Measurements from ENCODE around the gene DEFB119. TPM values are rescaled to one million over a fixed set of nuclear protein-coding genes. Genes with fewer than 3 reads are reported as not detected.

DEFB119 gene
- total RNA-seq, 3 donors from 2014 or later = not detected

DNA sequence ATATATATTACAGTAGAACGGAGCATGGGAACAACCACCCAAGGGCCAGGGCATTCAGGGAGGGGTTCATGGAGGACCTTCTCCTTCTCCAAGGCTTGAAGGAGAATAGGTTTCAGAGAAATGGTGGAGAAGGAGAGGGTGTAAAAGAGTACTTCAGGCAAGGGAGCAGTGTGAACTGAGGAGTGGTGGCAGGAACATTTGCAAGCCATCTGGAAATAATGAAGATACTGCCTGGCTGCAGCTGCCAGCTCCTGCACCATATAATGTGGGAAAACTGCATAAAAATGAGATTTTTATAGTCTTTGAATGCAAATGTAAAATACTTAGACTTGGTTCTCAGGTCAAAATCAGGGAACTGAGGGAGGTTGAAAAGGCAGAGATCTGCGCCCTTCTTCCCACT, 25.3 kb upstream of the DEFB119 start:
- DNase-seq (ENCODE audit: low spot score in 2 of 2) = no peak
- no peaks in the 10 kb centered on the region for H3K36me3 ChIP-seq
- H3K27me3 ChIP-seq = no peaks in the 10 kb centered on the region
- no peaks in the 10 kb centered on the region for H3K9me3 ChIP-seq
- intact Hi-C loops (cut with DNase I; ENCODE audit: low total_unique reads) = no loop called here
- H3K4me1 ChIP-seq = no peaks in the 10 kb centered on the region
- TF ChIP-seq POLR2AphosphoS5 (IDR thresholded peaks at IDR 0.05) (no peak), POLR2A (IDR thresholded peaks at IDR 0.05) (no peak)
- TF ChIP-seq, protein P1, sequence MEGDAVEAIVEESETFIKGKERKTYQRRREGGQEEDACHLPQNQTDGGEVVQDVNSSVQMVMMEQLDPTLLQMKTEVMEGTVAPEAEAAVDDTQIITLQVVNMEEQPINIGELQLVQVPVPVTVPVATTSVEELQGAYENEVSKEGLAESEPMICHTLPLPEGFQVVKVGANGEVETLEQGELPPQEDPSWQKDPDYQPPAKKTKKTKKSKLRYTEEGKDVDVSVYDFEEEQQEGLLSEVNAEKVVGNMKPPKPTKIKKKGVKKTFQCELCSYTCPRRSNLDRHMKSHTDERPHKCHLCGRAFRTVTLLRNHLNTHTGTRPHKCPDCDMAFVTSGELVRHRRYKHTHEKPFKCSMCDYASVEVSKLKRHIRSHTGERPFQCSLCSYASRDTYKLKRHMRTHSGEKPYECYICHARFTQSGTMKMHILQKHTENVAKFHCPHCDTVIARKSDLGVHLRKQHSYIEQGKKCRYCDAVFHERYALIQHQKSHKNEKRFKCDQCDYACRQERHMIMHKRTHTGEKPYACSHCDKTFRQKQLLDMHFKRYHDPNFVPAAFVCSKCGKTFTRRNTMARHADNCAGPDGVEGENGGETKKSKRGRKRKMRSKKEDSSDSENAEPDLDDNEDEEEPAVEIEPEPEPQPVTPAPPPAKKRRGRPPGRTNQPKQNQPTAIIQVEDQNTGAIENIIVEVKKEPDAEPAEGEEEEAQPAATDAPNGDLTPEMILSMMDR (IDR thresholded peaks at IDR 0.05) = no peak
- no peak overlapping the region for H3K4me3 ChIP-seq
- no peak overlapping the region for H3K27ac ChIP-seq

DNA sequence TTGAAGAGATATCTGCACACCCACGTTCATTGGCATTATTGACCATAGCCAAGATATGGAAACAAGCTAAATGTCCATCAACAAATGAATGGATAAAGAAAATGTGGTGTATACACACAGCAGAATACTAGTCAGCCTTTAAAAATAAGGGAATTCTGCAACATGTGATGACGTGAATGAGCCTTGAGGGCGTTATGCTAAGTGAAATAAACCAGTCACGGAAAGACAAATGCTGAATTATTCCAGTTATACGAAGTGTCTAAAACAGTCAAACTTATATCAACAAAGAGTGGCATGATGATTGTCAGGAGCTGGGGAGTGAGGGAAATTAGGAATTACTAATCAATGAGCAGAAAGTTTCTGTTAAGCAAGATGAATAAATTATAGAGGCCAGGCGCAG, 24.0 kb upstream of the DEFB119 start:
- Histone ChIP-seq H3K27ac (no peak overlapping the region), H3K4me3 (no peak overlapping the region), H3K4me1 (no peaks in the 10 kb centered on the region), H3K27me3 (no peaks in the 10 kb centered on the region), H3K9me3 (no peaks in the 10 kb centered on the region), H3K36me3 (no peaks in the 10 kb centered on the region)
- intact Hi-C loops (cut with DNase I; ENCODE audit: low total_unique reads) = no loop called here
- DNase-seq (ENCODE audit: low spot score in 2 of 2) = no peak
- TF ChIP-seq, protein P1 (IDR thresholded peaks at IDR 0.05) = no peak
- TF ChIP-seq POLR2A (IDR thresholded peaks at IDR 0.05) (no peak), POLR2AphosphoS5 (IDR thresholded peaks at IDR 0.05) (no peak)

DNA sequence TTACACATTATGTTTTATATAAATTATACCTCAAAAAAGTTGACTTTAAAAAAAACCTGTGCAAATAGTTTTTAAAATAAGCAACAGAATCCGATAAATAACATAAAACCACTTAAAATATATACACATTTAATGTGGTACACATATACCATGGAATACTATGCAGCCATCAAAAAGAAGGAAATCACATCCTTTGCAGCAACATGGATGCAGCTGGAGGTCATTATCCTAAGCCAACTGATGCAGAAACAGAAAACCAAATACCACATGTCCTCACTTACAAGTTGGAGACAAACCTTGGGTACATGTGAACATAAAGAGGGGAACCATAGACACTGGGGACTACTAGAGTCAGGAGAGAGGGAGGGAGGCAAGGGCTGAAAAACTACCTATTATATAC, 19.6 kb upstream of the DEFB119 start:
- Histone ChIP-seq H3K4me3 (no peak overlapping the region), H3K4me1 (no peaks in the 10 kb centered on the region), H3K9me3 (no peaks in the 10 kb centered on the region), H3K27ac (no peak overlapping the region), H3K36me3 (no peaks in the 10 kb centered on the region), H3K27me3 (no peaks in the 10 kb centered on the region)
- intact Hi-C loops (cut with DNase I; ENCODE audit: low total_unique reads) = no loop called here
- no peak for DNase-seq (ENCODE audit: low spot score in 2 of 2)
- TF ChIP-seq POLR2A (IDR thresholded peaks at IDR 0.05) = no peak
- TF ChIP-seq, protein P1 (IDR thresholded peaks at IDR 0.05) = no peak
- no peak for TF ChIP-seq POLR2AphosphoS5 (IDR thresholded peaks at IDR 0.05)

DNA sequence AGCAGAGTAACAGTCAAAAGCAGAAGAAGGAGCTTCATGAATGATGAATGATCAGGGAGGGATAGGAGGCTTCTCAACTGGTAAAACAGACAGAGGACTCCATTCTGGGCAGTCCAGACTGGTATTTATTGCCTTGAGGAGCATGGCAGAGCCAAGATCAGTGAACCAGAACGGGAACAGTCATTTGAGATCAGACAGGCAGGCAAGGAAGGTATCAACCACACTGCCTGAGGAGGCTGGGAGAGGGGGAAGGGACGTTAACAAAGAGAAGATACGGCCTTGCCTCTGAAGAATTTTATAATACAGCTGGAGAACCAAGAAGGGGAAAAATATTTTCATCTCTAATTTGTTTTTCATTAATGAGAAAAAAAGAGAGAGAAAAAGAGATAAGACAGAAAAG, 15.7 kb upstream of the DEFB119 start, which contains the start of gene DEFB121:
DEFB121 (minus strand) TSS at position 101 of the 400 bp plus-strand sequence; CDS start at position 38, 63 bp downstream.
- Histone ChIP-seq H3K9me3 (no peaks in the 10 kb centered on the region), H3K4me3 (no peak within 1 kb of the TSS), H3K36me3 (no peaks in the 10 kb centered on the region), H3K27me3 (peaks cover 0 to 5% of the 10 kb centered on the region in 2 donors), H3K27ac (no peak within 1 kb of the TSS), H3K4me1 (no peaks in the 10 kb centered on the region)
- TF ChIP-seq POLR2A (IDR thresholded peaks at IDR 0.05) = no peak
- DNase-seq (ENCODE audit: low spot score in 2 of 2) = no peak
- intact Hi-C loops (cut with DNase I; ENCODE audit: low total_unique reads) = no loop called here

DNA sequence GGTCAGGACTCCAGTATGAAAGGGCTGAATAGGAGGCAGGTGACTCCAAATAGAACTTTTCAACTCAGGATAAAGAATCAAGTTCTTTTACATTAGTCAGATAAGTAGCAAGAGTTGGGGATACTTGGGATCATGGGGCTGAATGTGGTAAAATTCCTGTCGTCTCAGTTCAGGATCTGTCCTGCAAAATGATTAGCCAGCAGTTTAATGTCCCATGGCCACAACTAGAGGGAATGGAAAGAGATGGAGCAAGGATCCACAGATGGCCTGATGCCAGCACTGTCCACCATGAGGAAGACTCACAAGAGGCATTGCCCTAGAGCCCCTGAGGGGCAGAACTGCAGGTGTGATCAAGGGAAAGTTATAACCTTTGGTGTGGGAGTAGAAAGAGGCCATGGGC, 13.5 kb upstream of the DEFB119 start:
- Histone ChIP-seq H3K27me3 (peaks cover 0 to 5% of the 10 kb centered on the region in 2 donors), H3K27ac (no peak overlapping the region), H3K4me1 (no peaks in the 10 kb centered on the region), H3K9me3 (no peaks in the 10 kb centered on the region), H3K36me3 (no peaks in the 10 kb centered on the region), H3K4me3 (no peak overlapping the region)
- intact Hi-C loops (cut with DNase I; ENCODE audit: low total_unique reads) = no loop called here
- TF ChIP-seq, protein P1 (IDR thresholded peaks at IDR 0.05) = no peak
- no peak for DNase-seq (ENCODE audit: low spot score in 2 of 2)

DNA sequence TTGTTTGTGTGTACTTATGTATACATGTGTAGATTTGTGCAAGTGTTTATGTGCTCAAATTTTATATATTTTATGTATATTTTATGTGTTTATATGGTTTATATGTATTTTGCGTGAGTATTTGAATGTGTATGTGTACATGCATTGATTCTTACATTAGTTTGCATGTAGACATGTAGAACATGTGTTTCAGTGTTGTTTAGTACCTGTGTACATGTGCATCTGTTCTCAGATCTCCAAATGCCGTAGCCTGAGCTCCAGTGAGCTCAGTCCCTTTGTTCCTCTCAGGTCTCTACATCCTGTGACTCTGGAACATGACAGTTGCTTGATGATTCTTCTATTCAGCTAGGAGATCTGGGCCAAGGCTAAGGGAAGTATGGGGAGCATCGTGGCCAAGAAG, 4.5 kb upstream of the DEFB119 start:
- intact Hi-C loops (cut with DNase I; ENCODE audit: low total_unique reads) = no loop called here
- H3K27ac ChIP-seq = no peak overlapping the region
- no peak for DNase-seq (ENCODE audit: low spot score in 2 of 2)

More for the DNA sequence above, 4.5 kb upstream of the DEFB119 start:
- Histone ChIP-seq H3K4me1 (no peaks in the 10 kb centered on the region), H3K4me3 (no peak overlapping the region), H3K27me3 (peaks cover 0 to 5% of the 10 kb centered on the region in 2 donors), H3K36me3 (no peaks in the 10 kb centered on the region), H3K9me3 (no peaks in the 10 kb centered on the region)
- no peak for TF ChIP-seq POLR2A (IDR thresholded peaks at IDR 0.05)
- TF ChIP-seq POLR2AphosphoS5 (IDR thresholded peaks at IDR 0.05) = no peak
- TF ChIP-seq, protein P1 (IDR thresholded peaks at IDR 0.05) = no peak
